Measurements from ENCODE around the gene FAM124A. TPM values are rescaled to one million over a fixed set of nuclear protein-coding genes. Genes with fewer than 3 reads are reported as not detected.

The FAM124A gene
- total RNA-seq, 1 donor from 2014 or later: 1.8 TPM

DNA sequence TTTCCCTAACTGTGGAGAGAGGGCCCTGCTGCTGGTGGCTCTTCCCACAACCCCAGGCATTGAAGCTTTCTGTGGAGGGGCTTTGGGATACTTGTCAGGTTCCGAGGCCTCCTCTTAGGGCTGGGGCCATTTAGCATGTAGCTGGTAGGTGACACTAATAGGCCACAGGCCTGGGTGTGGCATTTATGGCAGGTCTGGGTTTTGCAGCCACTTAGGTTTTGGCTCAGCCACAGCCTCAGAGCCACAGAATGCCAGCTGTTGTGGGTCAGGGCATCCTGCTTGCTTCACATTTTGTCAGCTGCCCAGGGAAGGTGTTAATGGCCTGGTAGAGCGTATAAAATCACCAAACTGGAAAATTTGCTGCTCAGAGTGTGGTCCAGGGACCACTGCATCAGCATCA lies 15.7 kb downstream of the FAM124A start:
- peak; percentile 64 for DNase-seq (ENCODE audit: extremely low spot score, unreplicated experiment)
- TF ChIP-seq, protein P1, sequence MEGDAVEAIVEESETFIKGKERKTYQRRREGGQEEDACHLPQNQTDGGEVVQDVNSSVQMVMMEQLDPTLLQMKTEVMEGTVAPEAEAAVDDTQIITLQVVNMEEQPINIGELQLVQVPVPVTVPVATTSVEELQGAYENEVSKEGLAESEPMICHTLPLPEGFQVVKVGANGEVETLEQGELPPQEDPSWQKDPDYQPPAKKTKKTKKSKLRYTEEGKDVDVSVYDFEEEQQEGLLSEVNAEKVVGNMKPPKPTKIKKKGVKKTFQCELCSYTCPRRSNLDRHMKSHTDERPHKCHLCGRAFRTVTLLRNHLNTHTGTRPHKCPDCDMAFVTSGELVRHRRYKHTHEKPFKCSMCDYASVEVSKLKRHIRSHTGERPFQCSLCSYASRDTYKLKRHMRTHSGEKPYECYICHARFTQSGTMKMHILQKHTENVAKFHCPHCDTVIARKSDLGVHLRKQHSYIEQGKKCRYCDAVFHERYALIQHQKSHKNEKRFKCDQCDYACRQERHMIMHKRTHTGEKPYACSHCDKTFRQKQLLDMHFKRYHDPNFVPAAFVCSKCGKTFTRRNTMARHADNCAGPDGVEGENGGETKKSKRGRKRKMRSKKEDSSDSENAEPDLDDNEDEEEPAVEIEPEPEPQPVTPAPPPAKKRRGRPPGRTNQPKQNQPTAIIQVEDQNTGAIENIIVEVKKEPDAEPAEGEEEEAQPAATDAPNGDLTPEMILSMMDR (IDR thresholded peaks at IDR 0.05): no peak
- H3K27me3 Mint-ChIP-seq (ENCODE audit: unreplicated experiment): no peaks in the 10 kb centered on the region
- no peak overlapping the region for H3K27ac Mint-ChIP-seq (ENCODE audit: unreplicated experiment)
- H3K36me3 Mint-ChIP-seq (ENCODE audit: unreplicated experiment): no peaks in the 10 kb centered on the region
- no peaks in the 10 kb centered on the region for H3K9me3 Mint-ChIP-seq (ENCODE audit: unreplicated experiment)
- H3K4me3 Mint-ChIP-seq (ENCODE audit: unreplicated experiment): no peak overlapping the region
- peaks cover 3% of the 10 kb centered on the region for H3K4me1 Mint-ChIP-seq (ENCODE audit: unreplicated experiment)

- DNase-seq (ENCODE audit: extremely low spot score, unreplicated experiment): no peak
- no peaks in the 10 kb centered on the region for H3K36me3 Mint-ChIP-seq (ENCODE audit: unreplicated experiment)
Observed at GRCh38 chr13:51240178-51240577, 18.0 kb downstream of the FAM124A start.

GRCh38 chr13:51240958-51241357 lies 18.8 kb downstream of the FAM124A start:
- peaks cover 4% of the 10 kb centered on the region for H3K27me3 Mint-ChIP-seq (ENCODE audit: unreplicated experiment)
- H3K36me3 Mint-ChIP-seq (ENCODE audit: unreplicated experiment): no peaks in the 10 kb centered on the region
- H3K27ac Mint-ChIP-seq (ENCODE audit: unreplicated experiment): no peak overlapping the region
- H3K4me1 Mint-ChIP-seq (ENCODE audit: unreplicated experiment): no peaks in the 10 kb centered on the region
- TF ChIP-seq, protein P1 (IDR thresholded peaks at IDR 0.05): no peak
- H3K9me3 Mint-ChIP-seq (ENCODE audit: unreplicated experiment): no peaks in the 10 kb centered on the region
- DNase-seq (ENCODE audit: extremely low spot score, unreplicated experiment): no peak
- no peak overlapping the region for H3K4me3 Mint-ChIP-seq (ENCODE audit: unreplicated experiment)

More at GRCh38 chr13:51240178-51240577, 18.0 kb downstream of the FAM124A start:
- H3K9me3 Mint-ChIP-seq (ENCODE audit: unreplicated experiment): no peaks in the 10 kb centered on the region
- no peak overlapping the region for H3K4me3 Mint-ChIP-seq (ENCODE audit: unreplicated experiment)
- no peak overlapping the region for H3K27ac Mint-ChIP-seq (ENCODE audit: unreplicated experiment)
- TF ChIP-seq, protein P1 (IDR thresholded peaks at IDR 0.05): no peak
- peaks cover 3% of the 10 kb centered on the region for H3K4me1 Mint-ChIP-seq (ENCODE audit: unreplicated experiment)
- H3K27me3 Mint-ChIP-seq (ENCODE audit: unreplicated experiment): peaks cover 4% of the 10 kb centered on the region

GRCh38 chr13:51241720-51242119 lies 19.5 kb downstream of the FAM124A start:
- no peak for DNase-seq (ENCODE audit: extremely low spot score, unreplicated experiment)
- Mint-ChIP-seq H3K27ac (ENCODE audit: unreplicated experiment) (no peak overlapping the region), H3K4me3 (ENCODE audit: unreplicated experiment) (no peak overlapping the region), H3K4me1 (ENCODE audit: unreplicated experiment) (no peaks in the 10 kb centered on the region), H3K36me3 (ENCODE audit: unreplicated experiment) (no peaks in the 10 kb centered on the region), H3K9me3 (ENCODE audit: unreplicated experiment) (no peaks in the 10 kb centered on the region), H3K27me3 (ENCODE audit: unreplicated experiment) (peaks cover 4% of the 10 kb centered on the region)
- TF ChIP-seq, protein P1 (IDR thresholded peaks at IDR 0.05): no peak

- H3K9me3 Mint-ChIP-seq (ENCODE audit: unreplicated experiment): no peaks in the 10 kb centered on the region
- no peaks in the 10 kb centered on the region for H3K36me3 Mint-ChIP-seq (ENCODE audit: unreplicated experiment)
- no peak overlapping the region for H3K4me3 Mint-ChIP-seq (ENCODE audit: unreplicated experiment)
- TF ChIP-seq, protein P1 (IDR thresholded peaks at IDR 0.05): no peak
- DNase-seq (ENCODE audit: extremely low spot score, unreplicated experiment): no peak
- no peak overlapping the region for H3K27ac Mint-ChIP-seq (ENCODE audit: unreplicated experiment)
- peaks cover 3% of the 10 kb centered on the region for H3K4me1 Mint-ChIP-seq (ENCODE audit: unreplicated experiment)
- H3K27me3 Mint-ChIP-seq (ENCODE audit: unreplicated experiment): peaks cover 4% of the 10 kb centered on the region
Observed at GRCh38 chr13:51243227-51243626, 21.0 kb downstream of the FAM124A start.

Measured in osteocyte (in vitro differentiated cells).